Lower leg skin (tissue), 4 donors: ENCODE measurements around the gene PTCHD4. TPM values are rescaled to one million over a fixed set of nuclear protein-coding genes. Genes with fewer than 3 reads are reported as not detected.

Experiments used
- DNase-seq, 2 donors: peaks; one replicate each; pipeline ENCODE4 v3.0.0-alpha.2; 2019; ENCODE audit warnings: low spot score in 2 of 2
- H3K4me3 ChIP-seq: fragments of 200-600 bp; sonication (generic); 2 replicates; pipeline ENCODE4 v1.5.1; 2017; ENCODE audit warnings: mild to moderate bottlenecking, low read depth; ENCODE audit not compliant: poor library complexity, severe bottlenecking
- POLR2A ChIP-seq, 2 donors: fragments of 450-650 bp; IDR thresholded peaks; one replicate each; pipeline ENCODE4 v1.6.1; 2016 to 2017; ENCODE audit warnings: antibody characterized with exemption in 2 of 2, mild to moderate bottlenecking in 1 of 2, moderate library complexity in 1 of 2
- WGBS, 2 donors: methylation state at CpG; one replicate each; pipeline ENCODE4 v1.1.5; 2018; 5-methylcytosine and 5-hydroxymethylcytosine counted together
- intact Hi-C: fragments of 100-400 bp; cut with DNase I; formaldehyde crosslinking; loops from one replicate; pipeline ENCODE4 v1.15.0; 2023; ENCODE audit warnings: low total_unique reads
- total RNA-seq, 4 donors: library from RNA; depleted of rRNA; stranded (reverse); fragments of >200 nt; gene quantifications; one replicate each; pipeline ENCODE4 v1.1.0, GENCODE V29; 2016
- TF ChIP-seq, protein P1 (sequence below), 3 donors: fragments of 450-650 bp; IDR thresholded peaks; one replicate each; pipeline ENCODE4 v1.5.1; 2016; ENCODE audit warnings: antibody characterized with exemption in 3 of 3, mild to moderate bottlenecking in 3 of 3, moderate library complexity in 2 of 3

Gene PTCHD4
- total RNA-seq, 4 donors from 2014 or later: 0.10 TPM; not detected in 2

DNA sequence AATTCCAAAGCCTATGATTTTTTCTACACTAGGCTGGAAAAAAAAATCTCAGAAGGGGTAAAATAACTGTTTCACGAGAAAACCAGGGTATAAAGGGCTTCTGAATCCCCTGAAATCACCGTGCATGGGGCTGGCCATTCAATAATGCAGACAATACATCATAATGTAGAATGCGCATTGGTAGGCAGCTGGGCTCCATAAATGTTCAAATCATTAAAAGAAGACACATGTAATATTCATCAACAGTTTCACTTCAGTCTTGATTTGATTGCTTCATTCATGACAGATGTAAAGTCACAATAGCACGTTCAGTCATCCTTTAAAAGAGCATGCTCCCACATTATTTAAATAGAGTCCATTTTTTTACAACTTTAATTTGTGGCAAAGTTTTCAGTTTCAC is 20.5 kb downstream of the PTCHD4 start:
- intact Hi-C loops: no loop called here
- no peak overlapping the region for H3K4me3 ChIP-seq
- TF ChIP-seq, protein P1, sequence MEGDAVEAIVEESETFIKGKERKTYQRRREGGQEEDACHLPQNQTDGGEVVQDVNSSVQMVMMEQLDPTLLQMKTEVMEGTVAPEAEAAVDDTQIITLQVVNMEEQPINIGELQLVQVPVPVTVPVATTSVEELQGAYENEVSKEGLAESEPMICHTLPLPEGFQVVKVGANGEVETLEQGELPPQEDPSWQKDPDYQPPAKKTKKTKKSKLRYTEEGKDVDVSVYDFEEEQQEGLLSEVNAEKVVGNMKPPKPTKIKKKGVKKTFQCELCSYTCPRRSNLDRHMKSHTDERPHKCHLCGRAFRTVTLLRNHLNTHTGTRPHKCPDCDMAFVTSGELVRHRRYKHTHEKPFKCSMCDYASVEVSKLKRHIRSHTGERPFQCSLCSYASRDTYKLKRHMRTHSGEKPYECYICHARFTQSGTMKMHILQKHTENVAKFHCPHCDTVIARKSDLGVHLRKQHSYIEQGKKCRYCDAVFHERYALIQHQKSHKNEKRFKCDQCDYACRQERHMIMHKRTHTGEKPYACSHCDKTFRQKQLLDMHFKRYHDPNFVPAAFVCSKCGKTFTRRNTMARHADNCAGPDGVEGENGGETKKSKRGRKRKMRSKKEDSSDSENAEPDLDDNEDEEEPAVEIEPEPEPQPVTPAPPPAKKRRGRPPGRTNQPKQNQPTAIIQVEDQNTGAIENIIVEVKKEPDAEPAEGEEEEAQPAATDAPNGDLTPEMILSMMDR (IDR thresholded peaks at IDR 0.05): no peak
- TF ChIP-seq POLR2A (IDR thresholded peaks at IDR 0.05): no peak
- DNase-seq: no peak
- 71% methylated on average over 4 of the region's 4 CpGs for WGBS, 2 donors

- TF ChIP-seq POLR2A (IDR thresholded peaks at IDR 0.05): no peak
- TF ChIP-seq, protein P1 (IDR thresholded peaks at IDR 0.05): no peak
- WGBS, 2 donors: 18 to 21% methylated on average over 1 of the region's 1 CpG
- no peak overlapping the region for H3K4me3 ChIP-seq
- DNase-seq: no peak
- intact Hi-C loops: no loop called here
Measured at GRCh38 chr6:48087448-48087847, 23.5 kb downstream of the PTCHD4 start.

GRCh38 chr6:48086187-48086586 is 24.8 kb downstream of the PTCHD4 start:
- 91 to 95% methylated on average over 1 of the region's 1 CpG for WGBS, 2 donors
- no peak for DNase-seq
- H3K4me3 ChIP-seq: no peak overlapping the region
- intact Hi-C loops: no loop called here
- no peak for TF ChIP-seq POLR2A (IDR thresholded peaks at IDR 0.05)
- TF ChIP-seq, protein P1 (IDR thresholded peaks at IDR 0.05): no peak

DNA sequence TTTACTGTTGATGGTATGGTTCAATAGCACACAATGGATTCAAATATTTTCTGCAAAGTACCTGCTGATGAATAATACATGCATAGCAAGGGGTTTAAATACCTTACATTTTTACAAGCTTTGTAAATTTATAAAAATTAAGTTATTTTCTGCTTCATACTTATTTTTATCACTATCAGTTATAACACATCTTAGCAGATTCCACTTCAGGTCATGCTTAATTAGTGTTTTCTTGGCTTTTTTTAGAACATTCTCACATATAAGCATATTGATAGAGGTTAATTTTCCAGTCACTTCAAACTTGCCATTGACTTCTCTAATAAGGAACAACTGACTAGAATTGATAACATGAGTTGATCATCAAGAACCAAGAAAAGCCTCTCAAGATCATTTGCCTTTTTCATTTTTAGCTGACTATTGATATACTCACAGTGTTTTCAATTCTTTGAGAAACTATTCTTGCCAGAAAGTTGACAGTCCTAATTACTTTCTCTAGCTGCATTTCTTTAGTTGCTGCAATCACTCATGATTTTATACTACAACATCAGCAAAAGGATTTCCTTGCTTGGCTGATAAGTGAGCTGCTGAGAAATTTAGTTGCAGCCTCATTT is 25.8 kb downstream of the PTCHD4 start:
- intact Hi-C loops: no loop called here
- H3K4me3 ChIP-seq: no peak overlapping the region
- TF ChIP-seq, protein P1 (IDR thresholded peaks at IDR 0.05): no peak
- no peak for TF ChIP-seq POLR2A (IDR thresholded peaks at IDR 0.05)
- no peak for DNase-seq

GRCh38 chr6:48084201-48084600 is 26.8 kb downstream of the PTCHD4 start:
- H3K4me3 ChIP-seq: no peak overlapping the region
- intact Hi-C loops: no loop called here
- DNase-seq: no peak
- TF ChIP-seq POLR2A (IDR thresholded peaks at IDR 0.05): no peak
- TF ChIP-seq, protein P1 (IDR thresholded peaks at IDR 0.05): no peak
